HG03520 (cell line): ENCODE data around the gene TBC1D8.

Experiments
- ATAC-seq: cut with Tn5 transposase; IDR thresholded peaks from one replicate; pipeline ENCODE4 v1.9.1; 2021; ENCODE audit warnings: mild to moderate bottlenecking, moderate library complexity; ENCODE audit not compliant: unreplicated experiment

TBC1D8 gene

DNA sequence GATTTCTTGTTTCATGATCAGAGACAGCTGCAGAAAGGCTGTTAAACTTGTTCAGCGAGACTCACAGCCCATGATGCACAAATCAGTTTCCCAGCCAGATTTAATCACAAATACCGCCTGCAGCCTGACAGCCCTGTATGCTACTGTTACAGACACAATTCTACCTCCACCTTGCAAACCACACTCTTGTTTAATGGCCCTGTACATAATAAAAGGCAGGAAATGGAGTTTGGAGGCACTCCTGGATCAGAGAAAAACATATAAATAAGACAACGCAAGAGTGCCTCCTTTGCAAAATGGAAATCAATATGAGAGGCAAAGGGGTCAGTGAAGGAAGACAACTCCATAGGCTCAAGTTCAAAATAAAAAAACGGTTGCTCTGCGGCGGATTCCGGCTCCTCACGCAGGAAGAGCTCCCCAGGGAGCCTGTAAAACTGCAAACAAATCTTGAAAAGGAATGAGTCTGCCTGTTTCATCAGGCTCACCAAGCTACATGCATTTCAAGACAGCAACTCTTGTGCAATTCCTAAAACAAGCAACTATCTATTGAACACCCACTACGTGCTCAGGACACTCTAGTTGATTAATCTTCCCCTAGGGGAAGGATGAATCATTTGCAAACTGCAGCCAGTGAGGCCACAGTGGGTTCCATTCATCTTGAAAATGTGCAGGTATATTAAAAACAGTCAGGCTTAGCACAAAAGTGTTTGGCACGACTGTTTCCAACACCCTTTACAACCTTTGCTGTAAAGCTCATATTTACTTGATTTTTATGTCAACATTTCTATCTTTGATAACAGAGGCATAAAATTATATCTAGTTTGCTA, 37.5 kb downstream of the TBC1D8 start:
- ATAC-seq, result no peak

- no peak for ATAC-seq
Observed at GRCh38 chr2:101112772-101113157, 38.4 kb downstream of the TBC1D8 start.

- no peak for ATAC-seq
Observed at GRCh38 chr2:101111917-101112771, 39.0 kb downstream of the TBC1D8 start.

GRCh38 chr2:101111262-101111838, 39.8 kb downstream of the TBC1D8 start:
- ATAC-seq, result no peak

- no peak for ATAC-seq
Observed at GRCh38 chr2:101109451-101110118, 41.6 kb downstream of the TBC1D8 start.

- no peak for ATAC-seq
Observed at GRCh38 chr2:101108357-101108756, 42.8 kb downstream of the TBC1D8 start.

GRCh38 chr2:101107241-101107640, 43.9 kb downstream of the TBC1D8 start:
- no peak for ATAC-seq

- ATAC-seq, result no peak
Observed at GRCh38 chr2:101106453-101107181, 44.6 kb downstream of the TBC1D8 start.

- no peak for ATAC-seq
Observed at GRCh38 chr2:101105654-101106053, 45.5 kb downstream of the TBC1D8 start.

DNA sequence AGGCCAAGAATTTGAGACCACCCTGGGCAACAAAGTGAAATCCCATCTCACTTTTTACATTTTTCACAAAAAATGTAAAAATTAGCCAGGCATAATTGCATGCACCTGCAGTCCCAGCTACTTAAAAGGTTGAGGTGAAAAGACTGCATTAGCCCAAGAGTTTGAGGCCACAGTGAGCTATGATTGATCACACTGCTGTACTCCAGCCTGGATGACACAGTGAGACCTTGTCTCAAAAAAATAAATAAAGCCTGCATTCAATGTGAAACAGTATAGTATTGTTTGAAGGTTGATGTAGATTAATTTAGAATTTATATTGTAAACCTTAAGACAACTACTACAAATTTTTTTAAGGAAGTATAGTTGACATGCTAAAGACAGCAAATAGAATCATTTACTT, 53.5 kb downstream of the TBC1D8 start:
- no peak for ATAC-seq

GRCh38 chr2:101096619-101097142, 54.5 kb downstream of the TBC1D8 start:
- ATAC-seq, result no peak

DNA sequence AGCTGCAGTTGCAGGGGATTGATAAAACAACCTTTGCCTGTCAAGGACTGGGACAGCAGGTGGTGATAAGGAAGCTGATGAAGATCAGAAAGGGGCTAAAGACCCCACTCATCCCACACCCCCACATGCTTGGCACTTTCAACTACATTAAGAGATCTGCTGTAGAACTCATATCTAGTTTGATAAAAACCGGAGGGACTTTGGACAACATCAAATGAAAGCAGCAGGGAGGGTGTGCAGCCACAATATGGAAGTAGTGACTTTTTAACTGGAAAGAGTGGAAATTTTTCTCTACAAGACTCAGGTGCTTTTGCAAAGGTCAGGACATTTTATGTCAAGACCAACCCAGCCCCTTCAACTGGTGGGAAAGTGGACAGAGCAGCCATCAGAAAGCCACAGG, 56.8 kb downstream of the TBC1D8 start:
- no peak for ATAC-seq

DNA sequence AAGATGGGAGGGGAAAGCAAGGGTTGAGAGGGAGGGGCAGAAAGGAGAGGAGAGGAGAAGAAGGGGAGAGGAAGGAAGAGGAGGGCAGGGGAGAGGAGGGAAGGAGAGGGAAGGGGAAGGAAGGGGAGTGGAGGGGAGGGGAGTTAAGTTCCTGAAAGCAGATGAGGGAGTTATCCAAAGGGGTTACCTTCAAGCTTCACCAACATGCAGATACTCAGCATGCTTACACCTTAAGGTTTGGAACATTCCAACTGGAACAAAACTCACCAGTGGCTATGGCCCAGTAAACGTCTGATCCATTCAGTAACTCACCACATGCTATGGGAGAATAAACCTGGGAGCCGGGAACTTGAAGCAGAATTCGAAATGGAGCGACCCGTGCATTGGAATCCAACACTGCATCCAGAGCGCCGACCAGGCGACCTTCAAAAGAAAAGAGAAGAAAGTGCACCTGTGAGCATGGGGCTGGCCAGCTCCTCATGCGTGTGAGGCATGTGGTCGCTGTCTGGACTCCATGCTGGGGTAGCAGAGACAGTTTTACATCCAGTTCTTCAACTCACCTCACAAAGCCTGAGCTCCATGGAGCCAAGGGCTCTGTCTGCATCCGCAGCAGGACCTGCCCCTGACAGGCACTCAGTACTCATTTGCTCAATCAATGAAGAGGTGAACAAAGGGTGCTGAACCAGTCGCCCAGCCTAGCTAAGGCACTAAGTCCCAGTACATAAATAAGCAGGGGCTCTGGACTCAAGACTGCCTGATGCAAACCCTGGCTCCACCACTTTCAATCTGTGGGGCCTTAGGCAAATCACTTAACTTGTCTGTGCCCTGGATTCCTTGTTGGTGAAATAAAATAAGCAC, 61.0 kb downstream of the TBC1D8 start:
- ATAC-seq, result no peak

DNA sequence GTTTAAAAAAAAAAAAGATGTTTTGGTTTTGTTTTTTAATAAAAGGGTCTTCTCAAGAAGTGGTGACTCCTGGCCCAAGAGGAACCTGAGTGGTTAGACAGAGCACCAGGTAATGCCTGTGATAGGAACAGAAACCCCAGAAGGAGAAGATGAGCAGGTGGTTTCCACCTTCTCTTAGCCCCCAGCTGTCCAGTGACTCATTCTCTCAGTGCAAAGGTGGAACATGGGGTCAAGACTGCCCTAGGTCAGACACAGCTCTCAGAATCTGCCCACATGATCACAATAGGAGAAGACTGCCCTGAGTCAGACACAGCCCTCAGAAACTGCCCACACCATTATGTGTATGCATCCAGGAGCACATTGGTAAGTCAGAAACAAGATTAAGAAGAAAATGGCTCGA, 61.8 kb downstream of the TBC1D8 start:
- ATAC-seq, result peak; percentile 92

DNA sequence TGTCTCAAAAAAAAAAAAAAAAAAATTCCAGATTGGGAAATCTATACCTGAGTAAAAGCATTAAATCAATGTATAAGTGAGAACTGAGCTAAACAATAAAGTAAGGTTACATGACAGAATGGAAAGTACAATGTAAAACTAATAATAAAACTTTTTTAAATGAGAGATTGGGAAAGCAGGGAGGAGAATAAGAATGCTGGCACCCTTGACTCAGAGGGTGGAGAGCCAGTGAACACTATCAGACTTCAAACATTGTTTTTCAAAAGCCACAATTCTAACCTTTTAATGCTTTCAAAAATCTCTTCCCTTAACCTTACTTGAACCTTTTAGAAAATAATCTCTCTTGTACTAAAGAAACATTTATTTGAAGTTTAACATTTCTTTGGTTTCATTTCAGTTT, 63.5 kb downstream of the TBC1D8 start:
- no peak for ATAC-seq

- no peak for ATAC-seq
Observed at GRCh38 chr2:101083613-101084012, 67.6 kb downstream of the TBC1D8 start.

- ATAC-seq, result no peak
Observed at GRCh38 chr2:101082998-101083397, 68.2 kb downstream of the TBC1D8 start.

GRCh38 chr2:101081375-101081907, 69.7 kb downstream of the TBC1D8 start:
- ATAC-seq, result no peak
